WTC11 (cell line): ENCODE measurements around the gene NOPCHAP1. TPM values are rescaled to one million over a fixed set of nuclear protein-coding genes. Genes with fewer than 3 reads are reported as not detected.
"Not testable (repeated sequence)": the region's sequence is repeated elsewhere in the genome, so short reads cannot be mapped to it uniquely, and the experiment has no call there.

ENCODE experiments used
- ATAC-seq: fragments of 200-7000 bp; cut with Tn5 transposase; 2 replicates; pipeline ENCODE4 v1.10.0; 2021; ENCODE audit warnings: mild to moderate bottlenecking, moderate library complexity
- CTCF ChIA-PET: fragments of 300-600 bp; sonication (Branson Sonifier 250); formaldehyde crosslinking; loops from one replicate; lab custom pipeline; 2021; ENCODE audit warnings: antibody characterized with exemption; lab: Charles Lee
- POLR2A ChIA-PET: fragments of 350-600 bp; sonication (Branson Sonifier 250); formaldehyde crosslinking; loops from one replicate; lab custom pipeline; 2021; ENCODE audit warnings: antibody characterized with exemption; lab: Charles Lee
- DNase-seq: peaks from one replicate; pipeline ENCODE4 v3.0.0; 2021; ENCODE audit warnings: low spot score
- H3K27ac Mint-ChIP-seq: 2 replicates; pipeline ENCODE4 v1.8.0; 2021; ENCODE audit warnings: mixed read lengths
- H3K27me3 Mint-ChIP-seq: 2 replicates; pipeline ENCODE4 v1.8.0; 2021; ENCODE audit warnings: low read depth, mild to moderate bottlenecking, moderate library complexity, mixed read lengths
- H3K36me3 Mint-ChIP-seq: 2 replicates; pipeline ENCODE4 v1.8.0; 2021; ENCODE audit warnings: mixed read lengths
- H3K4me1 Mint-ChIP-seq: 2 replicates; pipeline ENCODE4 v1.8.0; 2022; ENCODE audit warnings: mixed read lengths
- H3K4me3 Mint-ChIP-seq: 2 replicates; pipeline ENCODE4 v1.8.0; 2021; ENCODE audit warnings: mild to moderate bottlenecking, moderate library complexity, mixed read lengths
- H3K9me3 Mint-ChIP-seq: 2 replicates; pipeline ENCODE4 v1.8.0; 2021; ENCODE audit warnings: mixed read lengths
- ATF2 ChIP-seq: sonication (generic); formaldehyde crosslinking; IDR thresholded peaks from 2 replicates; pipeline ENCODE4 v1.8.1; 2022; ENCODE audit warnings: low read depth, missing genetic modification reagents, borderline replicate concordance
- E2F1 ChIP-seq: sonication (generic); formaldehyde crosslinking; IDR thresholded peaks from 2 replicates; pipeline ENCODE4 v1.8.0; 2022; ENCODE audit warnings: mild to moderate bottlenecking, missing genetic modification reagents
- NFE2L1 ChIP-seq: sonication (generic); formaldehyde crosslinking; IDR thresholded peaks from 2 replicates; pipeline ENCODE4 v1.8.1; 2023; ENCODE audit warnings: missing genetic modification reagents
- PRDM15 ChIP-seq: sonication (generic); formaldehyde crosslinking; IDR thresholded peaks from 2 replicates; pipeline ENCODE4 v1.8.0; 2022; ENCODE audit warnings: missing genetic modification reagents
- RELA ChIP-seq: sonication (generic); formaldehyde crosslinking; IDR thresholded peaks from 2 replicates; pipeline ENCODE4 v1.8.1; 2022; ENCODE audit warnings: missing genetic modification reagents, mild to moderate bottlenecking, borderline replicate concordance
- TP53 ChIP-seq: sonication (generic); formaldehyde crosslinking; IDR thresholded peaks from 2 replicates; pipeline ENCODE4 v1.8.1; 2023; ENCODE audit warnings: mild to moderate bottlenecking, missing genetic modification reagents
- USF1 ChIP-seq: sonication (generic); formaldehyde crosslinking; IDR thresholded peaks from 2 replicates; pipeline ENCODE4 v1.8.0; 2022; ENCODE audit warnings: mild to moderate bottlenecking, missing genetic modification reagents
- ZNF121 ChIP-seq: sonication (generic); formaldehyde crosslinking; IDR thresholded peaks from 2 replicates; pipeline ENCODE4 v1.8.0; 2023; ENCODE audit warnings: missing genetic modification reagents
- ZNF138 ChIP-seq: sonication (generic); formaldehyde crosslinking; conservative IDR thresholded peaks from 2 replicates; pipeline ENCODE4 v1.8.1; 2022; ENCODE audit warnings: mild to moderate bottlenecking, moderate library complexity, missing genetic modification reagents
- ZNF219 ChIP-seq: sonication (generic); formaldehyde crosslinking; IDR thresholded peaks from 2 replicates; pipeline ENCODE4 v1.8.0; 2023; ENCODE audit warnings: missing genetic modification reagents, mild to moderate bottlenecking, borderline replicate concordance
- ZNF425 ChIP-seq: fragments of 250-450 bp; sonication (Bioruptor Pico); conservative IDR thresholded peaks from 2 replicates; pipeline ENCODE4 v1.9.0; 2021; ENCODE audit warnings: mild to moderate bottlenecking
- total RNA-seq: library from RNA; stranded (reverse); gene quantifications from 3 replicates; pipeline ENCODE4 v1.2.3, GENCODE V29; 2021

The NOPCHAP1 gene
- total RNA-seq, 1 experiment from 2014 or later, result 34.8 TPM

- ChIA-PET CTCF (interaction anchor here (0.7 kb wide), 1 partner anchor 1338 kb away, joined by 3 read pairs; no protein-coding TSS in a partner anchor), POLR2A (no interaction called here)
- Mint-ChIP-seq H3K27ac (no peak overlapping the region), H3K4me1 (no peaks in the 10 kb centered on the region), H3K9me3 (peaks cover 23% of the 10 kb centered on the region), H3K27me3 (peaks cover 5% of the 10 kb centered on the region), H3K36me3 (peaks cover 20% of the 10 kb centered on the region), H3K4me3 (no peak overlapping the region)
- TF ChIP-seq ZNF121, result no peak
- no peak for TF ChIP-seq ATF2 (CRISPR knock-in tag)
- TF ChIP-seq USF1 (CRISPR knock-in tag), result no peak
- TF ChIP-seq NFE2L1 (CRISPR knock-in tag), result no peak
- no peak for TF ChIP-seq ZNF138 (CRISPR knock-in tag)
- no peak for TF ChIP-seq ZNF219 (CRISPR knock-in tag)
- TF ChIP-seq TP53 (CRISPR knock-in tag), result no peak
- TF ChIP-seq RELA, result no peak
- no peak for TF ChIP-seq E2F1 (CRISPR knock-in tag)
- no peak for ATAC-seq
- DNase-seq, result no peak
Observed at GRCh38 chr12:104942075-104942474, 44.0 kb upstream of the NOPCHAP1 start.

- H3K36me3 Mint-ChIP-seq, result peaks cover 20% of the 10 kb centered on the region
- ATAC-seq, H3K4me1 Mint-ChIP-seq, H3K27me3 Mint-ChIP-seq, CTCF ChIA-PET, POLR2A ChIA-PET, H3K27ac Mint-ChIP-seq, DNase-seq, H3K4me3 Mint-ChIP-seq: not testable (repeated sequence)
- peaks cover 23% of the 10 kb centered on the region for H3K9me3 Mint-ChIP-seq
Observed at GRCh38 chr12:104943401-104943800, 42.7 kb upstream of the NOPCHAP1 start.

GRCh38 chr12:104944252-104944651, 41.9 kb upstream of the NOPCHAP1 start:
- DNase-seq (no peak), ATAC-seq (no peak)
- H3K36me3 Mint-ChIP-seq, result peaks cover 20% of the 10 kb centered on the region
- no peaks in the 10 kb centered on the region for H3K4me1 Mint-ChIP-seq
- H3K9me3 Mint-ChIP-seq, result peaks cover 23% of the 10 kb centered on the region
- ChIA-PET POLR2A (no interaction called here), CTCF (no interaction called here)
- no peak overlapping the region for H3K27ac Mint-ChIP-seq
- TF ChIP-seq ATF2 (CRISPR knock-in tag), result no peak
- H3K4me3 Mint-ChIP-seq, result no peak overlapping the region
- H3K27me3 Mint-ChIP-seq, result peaks cover 5% of the 10 kb centered on the region

- DNase-seq, H3K4me1 Mint-ChIP-seq, H3K27me3 Mint-ChIP-seq, ATAC-seq, POLR2A ChIA-PET, CTCF ChIA-PET, H3K9me3 Mint-ChIP-seq, H3K4me3 Mint-ChIP-seq, H3K27ac Mint-ChIP-seq: not testable (repeated sequence)
- H3K36me3 Mint-ChIP-seq, result peaks cover 10% of the 10 kb centered on the region
Observed at GRCh38 chr12:104948716-104949115, 37.4 kb upstream of the NOPCHAP1 start.

GRCh38 chr12:104951759-104952509, 34.2 kb upstream of the NOPCHAP1 start:
- H3K36me3 Mint-ChIP-seq, result no peaks in the 10 kb centered on the region
- TF ChIP-seq ZNF138 (CRISPR knock-in tag) (no peak), ZNF425 (CRISPR knock-in tag) (no peak), PRDM15 (CRISPR knock-in tag) (no peak)

More at GRCh38 chr12:104951759-104952509, 34.2 kb upstream of the NOPCHAP1 start:
- POLR2A ChIA-PET, result no interaction called here
- no peaks in the 10 kb centered on the region for H3K4me1 Mint-ChIP-seq
- no peak for ATAC-seq
- H3K9me3 Mint-ChIP-seq, result no peaks in the 10 kb centered on the region
- CTCF ChIA-PET, result no interaction called here
- peaks cover 19% of the 10 kb centered on the region for H3K27me3 Mint-ChIP-seq
- H3K4me3 Mint-ChIP-seq, result no peak overlapping the region
- DNase-seq, result no peak
- no peak overlapping the region for H3K27ac Mint-ChIP-seq
